ENCODE data around the gene FGF1.

DNA sequence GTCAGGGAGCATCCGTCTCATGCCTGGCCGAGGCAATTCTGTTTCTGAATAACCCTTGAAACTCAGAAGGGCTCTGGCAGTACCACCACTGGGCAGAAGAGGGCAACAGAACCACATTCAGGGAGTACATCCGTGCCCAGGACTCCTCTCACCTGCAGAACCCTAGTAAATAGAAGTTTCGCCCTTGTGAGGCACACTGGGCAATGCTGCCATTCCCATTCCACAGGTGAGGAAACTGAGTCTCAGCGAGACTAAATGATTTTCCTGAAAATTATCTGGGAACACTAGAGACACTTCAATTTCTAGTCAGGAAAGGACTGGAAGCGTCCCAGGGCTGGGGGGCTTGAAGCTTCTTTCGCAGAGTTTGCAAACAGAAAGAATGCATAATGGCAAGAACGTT, 74.7 kb downstream of the FGF1 start:
- TF ChIP-seq, protein P1, sequence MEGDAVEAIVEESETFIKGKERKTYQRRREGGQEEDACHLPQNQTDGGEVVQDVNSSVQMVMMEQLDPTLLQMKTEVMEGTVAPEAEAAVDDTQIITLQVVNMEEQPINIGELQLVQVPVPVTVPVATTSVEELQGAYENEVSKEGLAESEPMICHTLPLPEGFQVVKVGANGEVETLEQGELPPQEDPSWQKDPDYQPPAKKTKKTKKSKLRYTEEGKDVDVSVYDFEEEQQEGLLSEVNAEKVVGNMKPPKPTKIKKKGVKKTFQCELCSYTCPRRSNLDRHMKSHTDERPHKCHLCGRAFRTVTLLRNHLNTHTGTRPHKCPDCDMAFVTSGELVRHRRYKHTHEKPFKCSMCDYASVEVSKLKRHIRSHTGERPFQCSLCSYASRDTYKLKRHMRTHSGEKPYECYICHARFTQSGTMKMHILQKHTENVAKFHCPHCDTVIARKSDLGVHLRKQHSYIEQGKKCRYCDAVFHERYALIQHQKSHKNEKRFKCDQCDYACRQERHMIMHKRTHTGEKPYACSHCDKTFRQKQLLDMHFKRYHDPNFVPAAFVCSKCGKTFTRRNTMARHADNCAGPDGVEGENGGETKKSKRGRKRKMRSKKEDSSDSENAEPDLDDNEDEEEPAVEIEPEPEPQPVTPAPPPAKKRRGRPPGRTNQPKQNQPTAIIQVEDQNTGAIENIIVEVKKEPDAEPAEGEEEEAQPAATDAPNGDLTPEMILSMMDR (IDR thresholded peaks at IDR 0.05), result peak; percentile 78 to 93 (median 86)
- TF ChIP-seq POLR2A (IDR thresholded peaks at IDR 0.05), result no peak
